AG09319 (cell line): ENCODE measurements around the gene CORO2A.

Experiments
- DNase-seq: peaks from one replicate; pipeline ENCODE4 v3.0.0-alpha.2; 2010; ENCODE audit warnings: low read depth; ENCODE audit errors: extremely low read depth
- TF ChIP-seq, protein P1 (sequence below): IDR thresholded peaks from 2 replicates; pipeline ENCODE4 v1.5.1; 2011; ENCODE audit warnings: low read depth, mild to moderate bottlenecking, inconsistent platforms, low read length, moderate library complexity

CORO2A gene

DNA sequence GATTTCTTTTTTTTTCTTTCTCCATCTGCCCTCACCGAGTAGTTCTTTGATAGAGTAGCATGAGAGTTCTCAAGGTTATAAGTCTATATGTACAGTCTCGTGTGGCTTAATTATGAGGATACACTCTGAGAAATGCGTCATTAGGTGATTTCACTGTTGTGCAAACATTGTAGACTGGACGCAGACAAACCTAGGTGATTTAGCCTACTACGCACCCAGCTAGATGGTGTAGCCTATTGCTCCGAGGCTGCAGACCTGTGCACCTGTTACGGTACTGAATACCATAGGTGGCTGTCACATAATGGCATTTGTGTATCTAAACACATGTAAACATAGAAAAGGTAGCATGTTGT, 26.9 kb upstream of the CORO2A start:
- TF ChIP-seq, protein P1, sequence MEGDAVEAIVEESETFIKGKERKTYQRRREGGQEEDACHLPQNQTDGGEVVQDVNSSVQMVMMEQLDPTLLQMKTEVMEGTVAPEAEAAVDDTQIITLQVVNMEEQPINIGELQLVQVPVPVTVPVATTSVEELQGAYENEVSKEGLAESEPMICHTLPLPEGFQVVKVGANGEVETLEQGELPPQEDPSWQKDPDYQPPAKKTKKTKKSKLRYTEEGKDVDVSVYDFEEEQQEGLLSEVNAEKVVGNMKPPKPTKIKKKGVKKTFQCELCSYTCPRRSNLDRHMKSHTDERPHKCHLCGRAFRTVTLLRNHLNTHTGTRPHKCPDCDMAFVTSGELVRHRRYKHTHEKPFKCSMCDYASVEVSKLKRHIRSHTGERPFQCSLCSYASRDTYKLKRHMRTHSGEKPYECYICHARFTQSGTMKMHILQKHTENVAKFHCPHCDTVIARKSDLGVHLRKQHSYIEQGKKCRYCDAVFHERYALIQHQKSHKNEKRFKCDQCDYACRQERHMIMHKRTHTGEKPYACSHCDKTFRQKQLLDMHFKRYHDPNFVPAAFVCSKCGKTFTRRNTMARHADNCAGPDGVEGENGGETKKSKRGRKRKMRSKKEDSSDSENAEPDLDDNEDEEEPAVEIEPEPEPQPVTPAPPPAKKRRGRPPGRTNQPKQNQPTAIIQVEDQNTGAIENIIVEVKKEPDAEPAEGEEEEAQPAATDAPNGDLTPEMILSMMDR = no peak
- DNase-seq = no peak

DNA sequence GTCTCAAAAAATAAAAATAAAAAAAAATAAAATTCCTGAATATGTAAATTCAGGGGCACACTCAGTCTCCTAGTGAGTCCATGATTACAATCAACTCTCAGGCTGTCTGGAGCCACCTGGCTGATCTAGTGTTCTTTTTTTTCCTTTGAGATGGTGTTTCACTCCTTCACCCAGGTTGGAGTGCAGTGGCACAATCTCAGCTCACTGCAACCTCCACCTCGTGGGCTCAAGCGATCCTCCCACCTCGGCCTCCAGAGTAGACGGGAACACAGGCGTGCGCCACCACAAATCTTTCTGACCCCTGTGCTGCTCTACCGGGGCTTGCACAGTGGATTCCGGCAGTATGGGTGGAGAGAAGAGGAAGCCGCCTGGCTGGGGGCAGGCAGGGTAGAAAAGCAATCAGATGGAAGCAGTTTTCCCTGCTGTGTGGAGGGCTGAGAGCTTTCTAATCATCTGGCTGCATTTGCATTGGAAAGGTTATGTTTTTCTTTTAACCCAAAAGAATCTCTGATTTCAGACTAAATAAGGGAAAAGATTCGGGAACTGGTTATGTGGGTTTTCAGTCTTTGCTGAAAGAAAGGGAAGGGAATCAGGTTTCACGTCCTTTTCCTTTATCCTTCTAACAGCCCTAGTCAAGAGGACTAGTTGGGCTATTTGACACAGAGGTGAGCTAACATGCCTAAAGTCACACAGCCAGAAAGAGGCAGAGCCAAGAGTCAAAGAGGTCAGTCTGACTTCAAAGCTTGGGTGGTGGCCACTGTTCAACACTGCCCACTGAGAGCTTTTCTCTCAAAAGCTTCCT, 26.3 kb upstream of the CORO2A start:
- TF ChIP-seq, protein P1 = no peak
- DNase-seq = no peak

DNA sequence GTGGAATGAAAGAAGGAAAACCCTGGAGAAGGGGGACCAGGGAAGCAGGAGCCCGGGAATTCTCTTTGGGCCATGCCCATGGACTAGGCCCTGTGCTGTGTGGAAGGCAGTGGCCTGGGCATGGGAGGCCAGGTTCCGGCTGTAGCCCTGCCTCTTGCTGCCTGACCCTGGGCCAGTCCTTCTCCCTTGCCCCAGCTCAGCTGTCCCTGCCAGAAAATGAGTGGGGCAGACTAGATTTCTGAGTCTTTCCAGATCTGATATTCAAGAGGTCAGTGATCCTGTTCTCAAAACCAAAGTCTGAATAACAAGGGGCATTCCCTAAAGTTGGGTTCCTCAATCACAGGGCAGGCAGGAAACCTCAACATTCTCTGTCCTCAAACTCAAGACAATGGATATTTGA, 24.8 kb upstream of the CORO2A start:
- TF ChIP-seq, protein P1 = no peak
- DNase-seq = no peak

DNA sequence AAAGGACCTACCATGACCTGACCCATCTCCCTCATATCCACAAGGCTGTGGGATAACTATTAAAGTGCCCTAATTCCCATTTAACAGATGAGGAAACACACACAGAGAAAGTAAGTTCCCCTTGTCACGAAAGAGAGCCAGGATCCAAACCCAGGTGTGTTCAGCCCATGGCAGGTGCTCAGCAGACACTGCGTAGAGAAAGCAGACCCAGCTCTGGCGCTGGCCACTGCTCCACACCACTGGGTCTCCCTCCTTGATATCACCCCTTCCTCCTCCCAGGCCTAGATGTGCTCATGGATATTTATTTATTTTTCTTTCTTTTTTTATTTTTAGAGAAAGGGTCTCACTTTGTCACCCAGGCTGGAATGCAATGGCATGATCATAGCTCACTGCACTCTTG, 24.0 kb upstream of the CORO2A start:
- DNase-seq = no peak

DNA sequence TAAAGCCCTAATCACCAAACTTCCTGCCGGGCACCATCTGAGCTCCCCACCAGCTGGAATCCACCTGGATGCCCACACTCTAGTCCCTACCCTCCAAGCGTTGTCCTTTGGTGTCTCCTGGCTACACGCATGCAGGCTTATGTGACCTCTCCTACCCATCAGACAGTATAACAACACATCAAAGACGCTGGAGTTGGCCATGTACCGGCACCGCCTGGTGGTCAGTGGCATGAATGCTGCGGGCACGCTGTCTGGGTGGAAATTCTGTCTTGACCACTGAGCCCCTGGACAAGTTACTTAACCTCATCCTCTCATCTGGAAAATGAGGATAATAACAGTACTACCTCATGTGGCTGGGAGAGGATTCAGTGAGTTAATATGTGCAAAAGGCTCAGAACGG, 23.4 kb upstream of the CORO2A start:
- TF ChIP-seq, protein P1 = peak; percentile 37
- no peak for DNase-seq

More for the DNA sequence above, 24.0 kb upstream of the CORO2A start:
- TF ChIP-seq, protein P1 = no peak

DNA sequence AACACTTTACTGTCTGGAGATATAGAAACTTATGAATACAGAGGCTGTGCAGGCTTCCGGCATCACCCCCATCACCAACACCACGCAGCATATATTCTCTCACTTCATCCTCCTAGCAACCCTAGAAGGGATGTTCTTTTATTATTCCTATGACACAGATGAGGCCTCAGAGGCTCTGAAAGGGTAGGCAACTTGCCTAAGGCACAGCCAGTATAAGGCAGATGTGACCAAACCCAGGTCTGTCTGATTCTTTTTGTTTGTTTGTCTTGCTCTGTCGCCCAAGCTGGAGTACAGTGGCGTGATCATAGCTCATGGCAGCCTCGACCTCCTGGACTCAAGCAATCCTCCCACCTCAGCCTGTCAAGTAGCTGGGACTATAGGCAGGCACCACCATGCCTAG, 22.8 kb upstream of the CORO2A start:
- DNase-seq = no peak
- TF ChIP-seq, protein P1 = no peak

DNA sequence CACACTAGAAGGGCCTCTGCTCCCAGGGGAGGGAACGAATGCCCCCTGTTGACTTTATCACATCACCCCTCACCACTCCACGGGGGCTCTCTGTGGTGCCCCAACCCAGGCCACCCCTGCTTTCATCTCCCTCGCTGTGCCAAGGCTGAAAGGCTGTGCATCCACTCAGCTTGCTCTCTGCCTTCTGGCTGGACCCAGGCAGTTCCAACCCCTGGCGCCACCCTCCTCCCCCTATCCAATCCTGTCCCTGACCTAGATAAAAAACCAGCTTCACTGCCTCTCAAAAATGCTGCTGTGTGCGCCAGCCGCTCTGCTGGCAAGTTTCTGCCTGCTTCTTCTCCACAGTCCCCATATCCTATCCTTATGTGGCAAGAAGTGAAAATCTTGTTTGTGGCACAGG, 22.4 kb upstream of the CORO2A start:
- DNase-seq = no peak
- TF ChIP-seq, protein P1 = no peak
